Nephron (organoid): ENCODE results near the gene WWC2.

ENCODE experiments used
- H3K27ac Mint-ChIP-seq, 3 experiments: 2 replicates each; pipeline ENCODE4 v1.8.0; 2020; ENCODE audit warnings: mixed read lengths in 3 of 3, mild to moderate bottlenecking in 2 of 3, moderate library complexity in 1 of 3
- H3K27me3 Mint-ChIP-seq: 2 replicates; pipeline ENCODE4 v1.8.0; 2021; ENCODE audit warnings: low read depth, mild to moderate bottlenecking, moderate library complexity, mixed read lengths
- H3K36me3 Mint-ChIP-seq: 2 replicates; pipeline ENCODE4 v1.8.0; 2020; ENCODE audit warnings: low read depth, mixed read lengths
- H3K4me1 Mint-ChIP-seq: 2 replicates; pipeline ENCODE4 v1.8.0; 2020; ENCODE audit warnings: mixed read lengths
- H3K4me3 Mint-ChIP-seq, 3 experiments: 2 replicates each; pipeline ENCODE4 v1.8.0; 2020; ENCODE audit warnings: mild to moderate bottlenecking in 3 of 3, mixed read lengths in 3 of 3, moderate library complexity in 2 of 3
- H3K9me3 Mint-ChIP-seq: 2 replicates; pipeline ENCODE4 v1.8.0; 2020; ENCODE audit warnings: mixed read lengths
- CTCF ChIP-seq, 3 experiments: fragments of 200-600 bp; sonication (generic); IDR thresholded peaks; one replicate each; pipeline ENCODE4 v1.5.0; 2021; ENCODE audit warnings: antibody characterized with exemption in 3 of 3; ENCODE audit not compliant: unreplicated experiment in 3 of 3

WWC2 gene

GRCh38 chr4:183105092-183105491 is 6.0 kb downstream of the WWC2 start:
- peaks cover 29% of the 10 kb centered on the region for H3K4me1 Mint-ChIP-seq
- no peaks in the 10 kb centered on the region for H3K36me3 Mint-ChIP-seq
- no peak overlapping the region for H3K27ac Mint-ChIP-seq
- no peak for TF ChIP-seq CTCF (IDR thresholded peaks at IDR 0.05; ENCODE audit: unreplicated experiment in 3 of 3)
- no peaks in the 10 kb centered on the region for H3K27me3 Mint-ChIP-seq
- peaks cover 3% of the 10 kb centered on the region for H3K9me3 Mint-ChIP-seq
- H3K4me3 Mint-ChIP-seq = no peak overlapping the region

GRCh38 chr4:183106839-183107238 is 7.8 kb downstream of the WWC2 start:
- H3K27ac Mint-ChIP-seq = no peak overlapping the region

GRCh38 chr4:183107891-183108459 is 8.9 kb downstream of the WWC2 start:
- H3K27ac Mint-ChIP-seq = no peak overlapping the region
- TF ChIP-seq CTCF (IDR thresholded peaks at IDR 0.05; ENCODE audit: unreplicated experiment in 3 of 3) = no peak
- no peak overlapping the region for H3K4me3 Mint-ChIP-seq
- H3K27me3 Mint-ChIP-seq = no peaks in the 10 kb centered on the region
- no peaks in the 10 kb centered on the region for H3K36me3 Mint-ChIP-seq
- peaks cover 9% of the 10 kb centered on the region for H3K4me1 Mint-ChIP-seq
- peaks cover 3% of the 10 kb centered on the region for H3K9me3 Mint-ChIP-seq

More at GRCh38 chr4:183106839-183107238, 7.8 kb downstream of the WWC2 start:
- Mint-ChIP-seq H3K9me3 (peaks cover 3% of the 10 kb centered on the region), H3K27me3 (no peaks in the 10 kb centered on the region), H3K4me3 (no peak overlapping the region), H3K4me1 (peaks cover 17% of the 10 kb centered on the region), H3K36me3 (no peaks in the 10 kb centered on the region)
- TF ChIP-seq CTCF (IDR thresholded peaks at IDR 0.05; ENCODE audit: unreplicated experiment in 3 of 3) = no peak

GRCh38 chr4:183110244-183110643 is 11.2 kb downstream of the WWC2 start:
- no peak overlapping the region for H3K4me3 Mint-ChIP-seq
- H3K9me3 Mint-ChIP-seq = peaks cover 3% of the 10 kb centered on the region
- H3K27ac Mint-ChIP-seq = no peak overlapping the region
- TF ChIP-seq CTCF (IDR thresholded peaks at IDR 0.05; ENCODE audit: unreplicated experiment in 3 of 3) = no peak
- H3K36me3 Mint-ChIP-seq = no peaks in the 10 kb centered on the region
- H3K27me3 Mint-ChIP-seq = no peaks in the 10 kb centered on the region
- peaks cover 9% of the 10 kb centered on the region for H3K4me1 Mint-ChIP-seq

- no peak for TF ChIP-seq CTCF (IDR thresholded peaks at IDR 0.05; ENCODE audit: unreplicated experiment in 3 of 3)
- no peaks in the 10 kb centered on the region for H3K36me3 Mint-ChIP-seq
- peaks cover 2% of the 10 kb centered on the region for H3K9me3 Mint-ChIP-seq
- no peaks in the 10 kb centered on the region for H3K27me3 Mint-ChIP-seq
- H3K4me1 Mint-ChIP-seq = peaks cover 9% of the 10 kb centered on the region
- no peak overlapping the region for H3K4me3 Mint-ChIP-seq
- H3K27ac Mint-ChIP-seq = no peak overlapping the region
Observed at GRCh38 chr4:183111452-183111885, 12.4 kb downstream of the WWC2 start.

- Mint-ChIP-seq H3K27ac (peak overlapping the region; percentile 53 to 90 (median 66)), H3K9me3 (no peaks in the 10 kb centered on the region), H3K36me3 (no peaks in the 10 kb centered on the region)
Observed at GRCh38 chr4:183118141-183118540, 19.1 kb downstream of the WWC2 start.

More at GRCh38 chr4:183118141-183118540, 19.1 kb downstream of the WWC2 start:
- H3K4me3 Mint-ChIP-seq = no peak overlapping the region
- TF ChIP-seq CTCF (IDR thresholded peaks at IDR 0.05; ENCODE audit: unreplicated experiment in 3 of 3) = no peak
- peaks cover 14% of the 10 kb centered on the region for H3K4me1 Mint-ChIP-seq
- H3K27me3 Mint-ChIP-seq = no peaks in the 10 kb centered on the region
